ENCODE data around the gene PRSS21.

Gene PRSS21

DNA sequence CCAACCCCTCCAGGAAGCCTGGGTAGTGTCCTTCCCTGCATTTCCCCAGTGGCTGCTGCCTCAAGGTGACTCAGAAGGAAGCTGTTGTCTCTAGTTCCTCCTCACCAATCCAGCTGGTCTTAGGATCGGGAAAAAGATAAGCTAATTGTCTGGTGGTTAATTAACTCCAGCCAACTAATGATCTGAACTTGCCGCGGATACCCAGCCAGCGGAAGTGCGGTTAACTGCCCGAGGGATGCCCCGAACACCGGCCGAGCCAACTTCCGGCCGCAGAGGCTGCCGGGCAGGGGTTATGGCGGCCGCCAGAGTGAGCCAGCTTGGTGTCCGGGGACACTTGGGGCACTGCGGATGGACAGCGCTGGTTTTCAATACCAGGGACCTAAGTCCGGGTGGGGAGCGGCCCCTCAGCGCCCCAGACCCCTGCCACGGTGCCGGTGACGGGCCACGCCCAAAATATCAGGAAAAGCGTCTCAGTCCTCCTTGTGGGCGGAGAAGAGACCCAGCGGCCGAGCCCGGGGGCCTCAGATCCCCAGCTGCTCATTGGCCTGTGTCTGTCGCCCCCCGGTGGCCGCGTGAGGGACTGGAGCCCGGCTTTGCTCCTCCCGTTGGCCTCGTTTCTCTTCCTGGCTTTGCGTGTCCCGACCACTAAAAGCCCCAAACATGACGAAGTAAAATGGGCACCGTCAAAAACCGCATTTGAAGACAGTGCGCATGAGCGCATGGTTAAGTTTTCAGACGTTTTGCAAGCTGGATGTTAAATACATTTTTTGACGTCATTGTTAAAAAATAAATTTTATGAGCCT lies 51.2 kb downstream of the PRSS21 start:
- peak; percentile 89 for DNase-seq (ENCODE audit: low spot score)
